ENCODE data around the gene HIGD2A. TPM values are rescaled to one million over a fixed set of nuclear protein-coding genes. Genes with fewer than 3 reads are reported as not detected.
A peak's percentile ranks its signal among the peaks of the same experiment; 100 is the strongest.

Gene HIGD2A
- total and polyA plus RNA-seq, 2 experiments from 2014 or later: 67.7 to 194 TPM

DNA sequence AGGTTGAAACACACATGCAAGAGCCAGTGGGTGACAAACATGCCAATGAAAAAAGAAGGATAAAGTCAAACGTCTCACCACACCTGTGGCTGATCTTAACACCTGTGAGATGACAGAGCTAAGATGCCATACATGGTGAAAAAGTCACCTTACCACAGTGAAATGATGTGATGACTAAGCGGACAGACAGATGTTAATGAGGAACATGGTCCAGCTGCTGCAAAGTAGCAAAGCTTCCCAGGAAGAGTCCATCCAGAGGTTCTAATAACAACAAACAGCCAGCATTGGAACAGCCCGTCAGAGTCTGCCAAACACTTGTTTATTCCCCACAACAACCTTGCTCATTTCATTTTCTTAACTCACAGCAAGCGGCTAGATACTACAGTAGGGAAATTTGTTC lies 28.9 kb upstream of the HIGD2A start (continued):
- TF ChIP-seq, protein P1, sequence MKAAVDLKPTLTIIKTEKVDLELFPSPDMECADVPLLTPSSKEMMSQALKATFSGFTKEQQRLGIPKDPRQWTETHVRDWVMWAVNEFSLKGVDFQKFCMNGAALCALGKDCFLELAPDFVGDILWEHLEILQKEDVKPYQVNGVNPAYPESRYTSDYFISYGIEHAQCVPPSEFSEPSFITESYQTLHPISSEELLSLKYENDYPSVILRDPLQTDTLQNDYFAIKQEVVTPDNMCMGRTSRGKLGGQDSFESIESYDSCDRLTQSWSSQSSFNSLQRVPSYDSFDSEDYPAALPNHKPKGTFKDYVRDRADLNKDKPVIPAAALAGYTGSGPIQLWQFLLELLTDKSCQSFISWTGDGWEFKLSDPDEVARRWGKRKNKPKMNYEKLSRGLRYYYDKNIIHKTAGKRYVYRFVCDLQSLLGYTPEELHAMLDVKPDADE (IDR thresholded peaks at IDR 0.05): no peak
- no peak for TF ChIP-seq EZH2 (IDR thresholded peaks at IDR 0.05; ENCODE audit: low read depth, unreplicated experiment)
- TF ChIP-seq NANOG (IDR thresholded peaks at IDR 0.05; ENCODE audit: borderline replicate concordance): no peak
- TF ChIP-seq JUNB (IDR thresholded peaks at IDR 0.05; ENCODE audit: unreplicated experiment): no peak
- no peak for TF ChIP-seq ZNF331 (CRISPR knock-in tag; IDR thresholded peaks at IDR 0.05; ENCODE audit: low read depth)
- TF ChIP-seq CTCF (conservative IDR thresholded peaks at IDR 0.05; ENCODE audit: low read depth in 2 of 2): no peak

DNA sequence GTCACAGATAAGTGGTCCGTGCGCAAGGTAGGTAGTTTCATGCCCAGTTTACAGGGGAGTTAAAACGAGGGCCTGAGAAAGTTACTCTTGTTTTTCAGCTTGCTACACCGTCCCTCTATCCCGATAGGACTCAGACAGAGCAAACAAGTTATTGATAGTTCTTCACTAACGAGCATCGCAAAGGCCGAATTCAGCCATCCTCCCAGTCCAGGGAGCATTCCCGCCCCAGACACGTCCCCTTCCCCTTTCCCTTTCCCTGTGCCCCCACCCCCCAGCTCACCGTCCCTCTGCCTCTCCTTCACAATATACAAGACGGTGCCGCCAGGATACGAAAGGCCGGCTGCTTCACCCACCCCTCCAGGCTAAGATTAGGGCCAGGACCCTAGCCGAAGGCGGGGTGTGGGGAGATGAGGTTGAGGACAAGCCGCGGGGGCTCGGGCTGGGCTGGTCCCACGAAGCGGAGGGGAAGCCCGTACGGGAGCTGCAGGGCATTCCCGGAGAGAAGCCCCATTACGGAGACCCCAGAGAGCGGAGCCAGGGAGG lies 27.6 kb upstream of the HIGD2A start:
- Histone ChIP-seq H4K20me1 (replicated peaks; ENCODE audit: insufficient read depth) (peaks cover 21% of the 10 kb centered on the region), H3K27ac (ENCODE audit: low read depth) (peak overlapping the region; percentile 91), H3K4me1 (ENCODE audit: insufficient read depth) (no peaks in the 10 kb centered on the region; the same call in 1 of the 2 replicates), H3K4me2 (peak overlapping the region; percentile 94), H3F3A (replicated peaks; ENCODE audit: low read depth) (no peaks in the 10 kb centered on the region), H3K9me2 (ENCODE audit: insufficient read depth) (no peaks in the 10 kb centered on the region), H3K36me3 (ENCODE audit: insufficient read depth) (peaks cover 10% of the 10 kb centered on the region; the same call in 1 of the 2 replicates), H3K4me3 (peak overlapping the region; percentile 99), H3K27me3 (ENCODE audit: insufficient read depth) (peaks cover 38% of the 10 kb centered on the region), H2AFZ (peak overlapping the region; percentile 99), H3K79me2 (replicated peaks; ENCODE audit: insufficient read depth) (peaks cover 52% of the 10 kb centered on the region)
- H3K9me3 Mint-ChIP-seq: no peaks in the 10 kb centered on the region
- H3K27me3 Mint-ChIP-seq (ENCODE audit: insufficient read depth, low read depth, poor library complexity): peaks cover 32% of the 10 kb centered on the region
- H3K4me1 Mint-ChIP-seq: peaks cover 6% of the 10 kb centered on the region
- peak overlapping the region; percentile 99 for H3K4me3 Mint-ChIP-seq
- H3K36me3 Mint-ChIP-seq (ENCODE audit: low read depth): peaks cover 29% of the 10 kb centered on the region
- ATAC-seq (peak; percentile 26), DNase-seq (ENCODE audit: low spot score) (peak; percentile 59)
- H3K27ac Mint-ChIP-seq: peak overlapping the region; percentile 86; the same call in 1 of the 2 replicates
- TF ChIP-seq, protein P1 (IDR thresholded peaks at IDR 0.05): no peak
- TF ChIP-seq ZNF114 (CRISPR knock-in tag; IDR thresholded peaks at IDR 0.05) (no peak), ZNF462 (CRISPR knock-in tag; IDR thresholded peaks at IDR 0.05) (no peak), CREB1 (CRISPR knock-in tag; IDR thresholded peaks at IDR 0.05; ENCODE audit: low read depth) (no peak), NANOG (IDR thresholded peaks at IDR 0.05; ENCODE audit: borderline replicate concordance) (no peak), CTCF (conservative IDR thresholded peaks at IDR 0.05; ENCODE audit: low read depth in 2 of 2) (no peak), ZNF331 (CRISPR knock-in tag; IDR thresholded peaks at IDR 0.05; ENCODE audit: low read depth) (no peak), JUNB (IDR thresholded peaks at IDR 0.05; ENCODE audit: unreplicated experiment) (no peak), STAT1 (IDR thresholded peaks at IDR 0.05; ENCODE audit: unreplicated experiment) (no peak)

Measured in GM23338 (cell line).